Ovary (tissue), 9 donors: ENCODE measurements around the gene ERMP1. TPM values are rescaled to one million over a fixed set of nuclear protein-coding genes. Genes with fewer than 3 reads are reported as not detected.
A peak's percentile ranks its signal among the peaks of the same experiment; 100 is the strongest.

Experiments
- DNase-seq, 5 donors: peaks; one replicate each; pipeline ENCODE4 v3.0.0-alpha.2; 2019 to 2020
- H3K27ac ChIP-seq, 2 donors: fragments of 200-600 bp; one replicate each; pipeline versions ENCODE4 v1.5.1 to v1.8.0; 2019 to 2022
- H3K27me3 ChIP-seq: fragments of 200-600 bp; one replicate; pipeline ENCODE4 v1.8.0; 2022
- H3K36me3 ChIP-seq: fragments of 200-600 bp; sonication (generic); one replicate; pipeline ENCODE4 v1.5.1; 2019
- H3K4me1 ChIP-seq: one replicate; pipeline ENCODE4 v1.8.1; 2013; ENCODE audit warnings: mild to moderate bottlenecking, moderate library complexity; ENCODE audit not compliant: insufficient read depth
- H3K4me3 ChIP-seq: fragments of 200-600 bp; sonication (generic); one replicate; pipeline ENCODE4 v1.5.1; 2017
- H3K9me3 ChIP-seq, 2 donors: fragments of 200-600 bp in 1 of 2; sonication (generic) in 1 of 2; one replicate each; pipeline versions ENCODE4 v1.5.1 to v1.8.1; 2013 to 2019; ENCODE audit warnings: mild to moderate bottlenecking in 1 of 2, moderate library complexity in 1 of 2
- EP300 ChIP-seq: sonication (generic); formaldehyde crosslinking; IDR thresholded peaks from one replicate; pipeline ENCODE4 v1.6.1; 2017; ENCODE audit warnings: antibody characterized with exemption
- POLR2A ChIP-seq: fragments of 450-650 bp; IDR thresholded peaks from one replicate; pipeline ENCODE4 v1.6.1; 2017; ENCODE audit warnings: antibody characterized with exemption, mild to moderate bottlenecking, moderate library complexity
- WGBS, 3 donors: extraction: QIAGEN DNeasy Blood & Tissue Kit in 1 of 3; methylation state at CpG; one replicate each; pipeline versions ENCODE4 v1.1.5 to v1.1.7; 2013 to 2017; 5-methylcytosine and 5-hydroxymethylcytosine counted together
- intact Hi-C, 4 donors: fragments of 100-400 bp; cut with DNase I; formaldehyde crosslinking; loops; one replicate each; pipeline versions ENCODE4 v1.11.0 to v1.15.1; 2022 to 2023
- polyA plus RNA-seq, 2 donors: library from polyadenylated mRNA; stranded (reverse); fragments of 200-250 nt in 1 of 2; fragments of 350-450 nt in 1 of 2; fragmentation: Illumina TruSeq in 1 of 2; extraction: RNeasy Lipid Tissue Mini Kit (QIAGEN cat#74804) in 1 of 2; gene quantifications; one replicate each; pipeline ENCODE4 v1.2.3, GENCODE V29; 2013 to 2014
- total RNA-seq, 7 donors: library from RNA; depleted of rRNA in 2 of 7; stranded (reverse); fragments of >200 nt in 2 of 7; fragmentation: NEBNext Ultra II Directional in 3 of 7; extraction: Animal tissue kit (Norgen Biotek cat#: 25700) in 3 of 7; gene quantifications; one replicate each; pipeline versions ENCODE4 v1.1.0 to v1.2.4, GENCODE V29; 2016 to 2023
- TF ChIP-seq, protein P1 (sequence below), 3 donors: fragments of 450-650 bp in 2 of 3; fragments of 200-600 bp in 1 of 3; IDR thresholded peaks; one replicate each; pipeline versions ENCODE4 v1.5.1 to v1.8.0; 2016 to 2022; ENCODE audit warnings: antibody characterized with exemption in 3 of 3, mild to moderate bottlenecking in 1 of 3
- donor health status: DM: no; HTN: no; CAD: no; lungs with moderate emphysema.
- donor health status: DM: no; HTN: no; CAD: no.
- donor health status: Bipolar disorder and iron deficiency.
- donor health status: DM: yes; HTN: yes; CAD: no.
- donor health status: DM: no; HTN: no; CAD: no.
- donor health status: DM: yes; HTN: yes; CAD: no.

ERMP1 gene
- total and polyA plus RNA-seq, 9 donors: 8.3 to 217 (median 14.8) TPM

DNA sequence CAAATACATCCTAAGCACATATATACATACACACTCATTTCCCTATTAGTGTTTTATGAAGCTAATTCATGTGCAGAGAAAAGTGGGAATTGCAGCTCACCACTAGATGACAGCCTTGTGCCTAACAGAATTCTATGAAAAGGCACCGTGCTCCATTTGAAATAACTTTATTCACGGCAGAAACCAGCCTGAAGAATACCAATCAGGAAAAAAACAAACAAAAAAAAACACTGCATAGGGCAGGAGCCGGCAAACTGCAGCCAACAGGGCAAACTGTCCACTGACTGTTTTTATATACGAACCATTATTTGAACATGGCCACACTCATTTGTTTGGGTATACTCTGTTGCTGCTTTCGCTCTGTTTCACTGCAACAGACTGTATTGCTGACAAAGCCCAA, 33.6 kb downstream of the ERMP1 start:
- H3K36me3 ChIP-seq: no peaks in the 10 kb centered on the region
- peaks cover 2% of the 10 kb centered on the region for H3K4me1 ChIP-seq
- no peak overlapping the region for H3K27ac ChIP-seq
- 4 to 9% (median 5%) methylated on average over 5 of the region's 5 CpGs for WGBS, 3 donors
- DNase-seq: peak in 1 of 5 donors; percentile 24
- H3K4me3 ChIP-seq: no peak overlapping the region
- intact Hi-C loops: no loop called here
- no peak for TF ChIP-seq POLR2A
- TF ChIP-seq EP300: no peak
- TF ChIP-seq, protein P1, sequence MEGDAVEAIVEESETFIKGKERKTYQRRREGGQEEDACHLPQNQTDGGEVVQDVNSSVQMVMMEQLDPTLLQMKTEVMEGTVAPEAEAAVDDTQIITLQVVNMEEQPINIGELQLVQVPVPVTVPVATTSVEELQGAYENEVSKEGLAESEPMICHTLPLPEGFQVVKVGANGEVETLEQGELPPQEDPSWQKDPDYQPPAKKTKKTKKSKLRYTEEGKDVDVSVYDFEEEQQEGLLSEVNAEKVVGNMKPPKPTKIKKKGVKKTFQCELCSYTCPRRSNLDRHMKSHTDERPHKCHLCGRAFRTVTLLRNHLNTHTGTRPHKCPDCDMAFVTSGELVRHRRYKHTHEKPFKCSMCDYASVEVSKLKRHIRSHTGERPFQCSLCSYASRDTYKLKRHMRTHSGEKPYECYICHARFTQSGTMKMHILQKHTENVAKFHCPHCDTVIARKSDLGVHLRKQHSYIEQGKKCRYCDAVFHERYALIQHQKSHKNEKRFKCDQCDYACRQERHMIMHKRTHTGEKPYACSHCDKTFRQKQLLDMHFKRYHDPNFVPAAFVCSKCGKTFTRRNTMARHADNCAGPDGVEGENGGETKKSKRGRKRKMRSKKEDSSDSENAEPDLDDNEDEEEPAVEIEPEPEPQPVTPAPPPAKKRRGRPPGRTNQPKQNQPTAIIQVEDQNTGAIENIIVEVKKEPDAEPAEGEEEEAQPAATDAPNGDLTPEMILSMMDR (IDR thresholded peaks at IDR 0.05): peak in 2 of 3 donors; percentile 52 to 64
- no peaks in the 10 kb centered on the region for H3K9me3 ChIP-seq
- H3K27me3 ChIP-seq: no peaks in the 10 kb centered on the region

- H3K4me3 ChIP-seq: no peak overlapping the region
These were observed 34.3 kb downstream of the ERMP1 start for GRCh38 chr9:5798581-5798980.

GRCh38 chr9:5796298-5796697, 36.6 kb downstream of the ERMP1 start:
- no peaks in the 10 kb centered on the region for H3K9me3 ChIP-seq
- TF ChIP-seq, protein P1 (IDR thresholded peaks at IDR 0.05): no peak
- TF ChIP-seq EP300: no peak
- no peak for TF ChIP-seq POLR2A
- peaks cover 1% of the 10 kb centered on the region for H3K4me1 ChIP-seq
- H3K4me3 ChIP-seq: no peak overlapping the region
- H3K36me3 ChIP-seq: no peaks in the 10 kb centered on the region
- WGBS, 3 donors: 89 to 91% (median 91%) methylated on average over 2 of the region's 2 CpGs
- no peak overlapping the region for H3K27ac ChIP-seq
- no peaks in the 10 kb centered on the region for H3K27me3 ChIP-seq
- DNase-seq: no peak
- intact Hi-C loops: no loop called here

More at GRCh38 chr9:5798581-5798980, 34.3 kb downstream of the ERMP1 start:
- no peaks in the 10 kb centered on the region for H3K36me3 ChIP-seq
- no peak for DNase-seq
- no peaks in the 10 kb centered on the region for H3K9me3 ChIP-seq
- 51 to 60% (median 53%) methylated on average over 2 of the region's 2 CpGs for WGBS, 3 donors
- H3K27me3 ChIP-seq: no peaks in the 10 kb centered on the region
- peaks cover 2% of the 10 kb centered on the region for H3K4me1 ChIP-seq
- TF ChIP-seq, protein P1 (IDR thresholded peaks at IDR 0.05): no peak
- no peak overlapping the region for H3K27ac ChIP-seq
- intact Hi-C loops: no loop called here

- H3K27me3 ChIP-seq: no peaks in the 10 kb centered on the region
- H3K9me3 ChIP-seq: no peaks in the 10 kb centered on the region
- no peaks in the 10 kb centered on the region for H3K4me1 ChIP-seq
- no peak for DNase-seq
- H3K4me3 ChIP-seq: no peak overlapping the region
- intact Hi-C loops: no loop called here
- no peaks in the 10 kb centered on the region for H3K36me3 ChIP-seq
- 95 to 98% (median 96%) methylated on average over 1 of the region's 1 CpG for WGBS, 3 donors
- TF ChIP-seq EP300 (no peak), POLR2A (no peak)
- TF ChIP-seq, protein P1 (IDR thresholded peaks at IDR 0.05): no peak
- no peak overlapping the region for H3K27ac ChIP-seq
These were observed 39.1 kb downstream of the ERMP1 start for GRCh38 chr9:5793812-5794211.

- no peak for DNase-seq
- TF ChIP-seq, protein P1 (IDR thresholded peaks at IDR 0.05): no peak
- no peak for TF ChIP-seq EP300
- no peak for TF ChIP-seq POLR2A
- H3K4me1 ChIP-seq: no peaks in the 10 kb centered on the region
- H3K4me3 ChIP-seq: no peak overlapping the region
- no peaks in the 10 kb centered on the region for H3K27me3 ChIP-seq
- no peaks in the 10 kb centered on the region for H3K36me3 ChIP-seq
- intact Hi-C loops: no loop called here
- H3K27ac ChIP-seq: no peak overlapping the region
- 65 to 72% (median 70%) methylated on average over 3 of the region's 3 CpGs for WGBS, 3 donors
- no peaks in the 10 kb centered on the region for H3K9me3 ChIP-seq
These were observed 41.0 kb downstream of the ERMP1 start for GRCh38 chr9:5791870-5792269.
